ENCODE results near the gene NRBP1.
A peak's percentile ranks its signal among the peaks of the same experiment; 100 is the strongest.

Gene NRBP1

DNA sequence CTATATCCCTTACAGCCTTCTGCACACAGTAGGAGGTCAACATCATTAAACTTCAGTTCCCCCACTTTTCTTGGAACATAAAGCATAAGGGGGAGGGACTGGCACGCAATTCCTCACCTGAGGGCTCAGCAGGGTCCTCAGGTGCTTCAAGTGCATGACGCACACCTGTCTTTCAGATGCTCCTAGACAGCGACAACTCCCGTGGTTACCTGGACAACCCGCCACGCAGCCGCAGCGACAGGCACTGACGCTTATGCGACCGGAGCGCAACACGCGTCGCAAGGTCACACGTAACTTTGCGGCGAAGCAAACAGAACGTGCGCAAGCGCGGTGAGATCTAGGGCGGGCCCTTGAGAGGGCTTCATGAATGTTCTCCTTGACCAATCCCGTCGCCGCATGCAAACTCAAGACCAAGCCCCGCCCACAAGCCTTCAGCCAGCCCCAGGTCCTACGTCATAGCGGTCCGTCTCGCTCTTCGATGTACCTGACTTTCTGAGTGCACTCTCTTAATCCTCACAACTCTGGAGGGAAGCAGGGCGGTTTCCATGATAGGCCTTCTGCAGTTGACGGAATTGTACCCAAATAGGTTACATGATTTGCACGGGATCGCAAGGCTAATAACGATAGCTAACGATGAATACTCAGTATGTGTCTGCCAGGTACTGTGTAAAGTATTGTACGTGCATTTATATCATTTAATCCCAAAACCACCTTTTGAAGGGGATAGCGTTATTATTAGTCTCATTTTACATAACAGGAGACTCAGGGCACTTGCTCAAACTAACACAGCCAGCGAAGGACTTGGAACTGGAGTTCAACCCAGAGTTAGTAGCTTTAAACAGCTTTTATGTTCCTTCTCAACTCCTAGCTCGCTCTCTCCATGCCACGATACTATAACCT lies 61.3 kb downstream of the NRBP1 start, which contains the start of gene IFT172:
IFT172 (minus strand) TSS at position 246 of the 900 bp plus-strand sequence; CDS start at position 156, 90 bp downstream.
- Histone ChIP-seq H3K27ac (ENCODE audit: low read depth, low read length, poor library complexity, severe bottlenecking) (no peak within 1 kb of the TSS), H3K4me2 (ENCODE audit: low read length) (peak within 1 kb of the TSS; percentile 81)
- TF ChIP-seq EZH2 (IDR thresholded peaks at IDR 0.05; ENCODE audit: borderline replicate concordance, low read length), result no peak
- TF ChIP-seq, protein P1, sequence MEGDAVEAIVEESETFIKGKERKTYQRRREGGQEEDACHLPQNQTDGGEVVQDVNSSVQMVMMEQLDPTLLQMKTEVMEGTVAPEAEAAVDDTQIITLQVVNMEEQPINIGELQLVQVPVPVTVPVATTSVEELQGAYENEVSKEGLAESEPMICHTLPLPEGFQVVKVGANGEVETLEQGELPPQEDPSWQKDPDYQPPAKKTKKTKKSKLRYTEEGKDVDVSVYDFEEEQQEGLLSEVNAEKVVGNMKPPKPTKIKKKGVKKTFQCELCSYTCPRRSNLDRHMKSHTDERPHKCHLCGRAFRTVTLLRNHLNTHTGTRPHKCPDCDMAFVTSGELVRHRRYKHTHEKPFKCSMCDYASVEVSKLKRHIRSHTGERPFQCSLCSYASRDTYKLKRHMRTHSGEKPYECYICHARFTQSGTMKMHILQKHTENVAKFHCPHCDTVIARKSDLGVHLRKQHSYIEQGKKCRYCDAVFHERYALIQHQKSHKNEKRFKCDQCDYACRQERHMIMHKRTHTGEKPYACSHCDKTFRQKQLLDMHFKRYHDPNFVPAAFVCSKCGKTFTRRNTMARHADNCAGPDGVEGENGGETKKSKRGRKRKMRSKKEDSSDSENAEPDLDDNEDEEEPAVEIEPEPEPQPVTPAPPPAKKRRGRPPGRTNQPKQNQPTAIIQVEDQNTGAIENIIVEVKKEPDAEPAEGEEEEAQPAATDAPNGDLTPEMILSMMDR (IDR thresholded peaks at IDR 0.05; ENCODE audit: low read length), result no peak

More for the DNA sequence above, 61.3 kb downstream of the NRBP1 start, which contains the start of gene IFT172:
- Histone ChIP-seq H3K27me3 (ENCODE audit: insufficient read depth, low read length) (no peaks in the 10 kb centered on the region), H4K20me1 (ENCODE audit: insufficient read depth, low read length) (no peaks in the 10 kb centered on the region), H3K4me3 (ENCODE audit: low read depth, low read length, poor library complexity, severe bottlenecking) (peak within 1 kb of the TSS; percentile 63), H3K79me2 (ENCODE audit: insufficient read depth, low read length) (no peaks in the 10 kb centered on the region), H2AFZ (ENCODE audit: low read length) (0 out of 2 replicates have a peak within 1 kb of the TSS, but pooled peaks have one; percentile 14), H3K9me3 (ENCODE audit: low read length) (no peaks in the 10 kb centered on the region), H3K36me3 (ENCODE audit: insufficient read depth, low read length) (no peaks in the 10 kb centered on the region), H3K9ac (ENCODE audit: low read length) (peak within 1 kb of the TSS; percentile 49), H3K4me1 (ENCODE audit: insufficient read depth, low read length, severe bottlenecking) (peaks cover 27% of the 10 kb centered on the region), H3F3A (ENCODE audit: insufficient read depth, low read length) (no peaks in the 10 kb centered on the region), H3K9me2 (ENCODE audit: low read depth, low read length) (no peaks in the 10 kb centered on the region)

Data from OCI-LY1 (cell line).